HCT116 (cell line): ENCODE data around the gene ERC1.

ENCODE experiments used
- CTCF ChIP-seq, 3 experiments: fragments of 200-600 bp in 1 of 3; sonication (generic) in 1 of 3; IDR thresholded peaks in 2 of 3; conservative IDR thresholded peaks in 1 of 3; 2 replicates each; pipeline ENCODE4 v1.5.1; 2012 to 2017; ENCODE audit warnings: low read depth in 2 of 3, low read length in 2 of 3, antibody characterized with exemption in 1 of 3, borderline replicate concordance in 1 of 3, control low read depth in 1 of 3, mild to moderate bottlenecking in 1 of 3, mixed read lengths in 1 of 3, mixed run types in 1 of 3, moderate library complexity in 1 of 3; ENCODE audit not compliant: insufficient read depth in 1 of 3
- EZH2phosphoT487 ChIP-seq: fragments of 200-600 bp; IDR thresholded peaks from 2 replicates; pipeline ENCODE4 v1.6.1; 2018; ENCODE audit warnings: antibody characterized with exemption, borderline replicate concordance
- POLR2A ChIP-seq: IDR thresholded peaks from 2 replicates; pipeline ENCODE4 v1.7.0; 2011; ENCODE audit warnings: borderline replicate concordance; ENCODE audit not compliant: insufficient read depth, insufficient read length; ENCODE audit errors: extremely low read depth
- POLR2AphosphoS5 ChIP-seq: IDR thresholded peaks from 2 replicates; pipeline ENCODE4 v1.6.1; 2011; ENCODE audit warnings: mild to moderate bottlenecking, low read depth, low read length, moderate library complexity
- SIN3A ChIP-seq: IDR thresholded peaks from 2 replicates; pipeline ENCODE4 v1.6.1; 2012; ENCODE audit warnings: low read depth
- SP1 ChIP-seq: IDR thresholded peaks from 2 replicates; pipeline ENCODE4 v1.6.1; 2012; ENCODE audit warnings: low read depth

DNA sequence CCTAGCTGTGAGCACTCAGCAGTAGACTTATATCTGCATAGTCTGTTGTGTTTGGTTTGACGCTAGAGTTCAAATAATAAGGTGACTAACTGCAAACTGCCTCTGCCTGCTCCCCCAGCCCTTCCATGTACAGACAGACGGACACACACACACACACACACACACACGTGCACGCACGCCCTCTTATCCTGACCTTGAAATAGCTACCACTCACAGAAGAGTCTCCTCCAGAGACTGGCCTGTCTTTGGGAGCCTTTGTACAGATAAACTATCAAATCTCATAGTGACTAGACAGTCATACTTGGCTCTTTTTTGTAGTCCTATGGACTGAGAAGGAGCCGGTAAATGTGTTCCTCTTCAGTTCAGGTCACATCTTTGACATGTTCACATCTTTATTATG is 445.0 kb downstream of the ERC1 start:
- no peak for TF ChIP-seq CTCF (IDR thresholded peaks at IDR 0.05 in 2 of 3, conservative IDR thresholded peaks at IDR 0.05 in 1 of 3; ENCODE audit: borderline replicate concordance in 1 of 3, insufficient read depth in 1 of 3, low read depth in 2 of 3, low read length in 2 of 3)
- no peak for TF ChIP-seq EZH2phosphoT487
- TF ChIP-seq SP1, result no peak
- no peak for TF ChIP-seq SIN3A
- TF ChIP-seq POLR2A, result no peak
- TF ChIP-seq POLR2AphosphoS5, result no peak
